ENCODE results near the gene AKAP6. TPM values are rescaled to one million over a fixed set of nuclear protein-coding genes. Genes with fewer than 3 reads are reported as not detected.
"Not testable (repeated sequence)": the region's sequence is repeated elsewhere in the genome, so short reads cannot be mapped to it uniquely, and the experiment has no call there.

AKAP6 gene
- total and polyA plus RNA-seq, 7 donors = 0.60 to 56.2 (median 29.5) TPM; not detected in 1

GRCh38 chr14:32576088-32576795 is 247.1 kb downstream of the AKAP6 start:
- Histone ChIP-seq H3K4me1 (peaks cover 0 to 25% (median 11%) of the 10 kb centered on the region in 4 donors), H3K36me3 (no peaks in the 10 kb centered on the region), H3K27ac (peak overlapping the region in 3 of 4 donors; percentile 7 to 39 (median 38)), H3K4me3 (peak overlapping the region in 3 of 4 donors; percentile 21 to 39 (median 31)), H3K9me3 (no peaks in the 10 kb centered on the region), H3K27me3 (no peaks in the 10 kb centered on the region)
- 7 to 20% methylated on average over 6 of the region's 6 CpGs for WGBS, 2 donors
- intact Hi-C loops (cut with DNase I) = loop anchor here (2.0 to 10.0 kb wide), 7 partner anchors 136 to 1749 kb away; no protein-coding TSS in a partner anchor
- peak; percentile 72 for DNase-seq
- TF ChIP-seq POLR2A (IDR thresholded peaks at IDR 0.05) (no peak), POLR2AphosphoS5 (IDR thresholded peaks at IDR 0.05) (peak in 1 of 4 donors; percentile 26), CTCF (IDR thresholded peaks at IDR 0.05) (peak; percentile 84 to 94 (median 89))

- Histone ChIP-seq H3K27ac (peak overlapping the region in 1 of 4 donors; percentile 39), H3K36me3 (no peaks in the 10 kb centered on the region), H3K9me3 (no peaks in the 10 kb centered on the region), H3K4me1 (peaks cover 0 to 25% (median 11%) of the 10 kb centered on the region in 4 donors), H3K4me3 (no peak overlapping the region), H3K27me3 (no peaks in the 10 kb centered on the region)
- WGBS, 2 donors = 92 to 94% methylated on average over 2 of the region's 2 CpGs
- DNase-seq = no peak
- TF ChIP-seq POLR2AphosphoS5 (IDR thresholded peaks at IDR 0.05) = no peak
- no peak for TF ChIP-seq POLR2A (IDR thresholded peaks at IDR 0.05)
- no peak for TF ChIP-seq CTCF (IDR thresholded peaks at IDR 0.05)
- no peak for TF ChIP-seq EP300 (IDR thresholded peaks at IDR 0.05)
- intact Hi-C loops (cut with DNase I) = loop anchor here (2.0 to 10.0 kb wide), 7 partner anchors 135 to 1748 kb away; no protein-coding TSS in a partner anchor
Observed at GRCh38 chr14:32576977-32577376, 247.9 kb downstream of the AKAP6 start.

- Histone ChIP-seq H3K9me3 (no peaks in the 10 kb centered on the region), H3K36me3 (no peaks in the 10 kb centered on the region), H3K27me3 (no peaks in the 10 kb centered on the region), H3K4me1 (peaks cover 0 to 18% (median 7%) of the 10 kb centered on the region in 4 donors), H3K27ac (no peak overlapping the region), H3K4me3 (no peak overlapping the region)
- TF ChIP-seq POLR2A (IDR thresholded peaks at IDR 0.05) (no peak), EP300 (IDR thresholded peaks at IDR 0.05) (no peak), POLR2AphosphoS5 (IDR thresholded peaks at IDR 0.05) (no peak), CTCF (IDR thresholded peaks at IDR 0.05) (no peak)
- intact Hi-C loops (cut with DNase I) = loop anchor here (5.0 to 10.0 kb wide), 6 partner anchors 134 to 1747 kb away; no protein-coding TSS in a partner anchor
- 52 to 59% methylated on average over 1 of the region's 1 CpG for WGBS, 2 donors
- DNase-seq = no peak
Observed at GRCh38 chr14:32578181-32578580, 249.1 kb downstream of the AKAP6 start.

GRCh38 chr14:32583427-32583826 is 254.3 kb downstream of the AKAP6 start:
- WGBS, 2 donors = 92 to 93% methylated on average over 12 of the region's 13 CpGs
- intact Hi-C loops (cut with DNase I); H3K27ac ChIP-seq: not testable (repeated sequence)

GRCh38 chr14:32584079-32584478 is 255.0 kb downstream of the AKAP6 start:
- H3K4me1 ChIP-seq = no peaks in the 10 kb centered on the region
- no peak for TF ChIP-seq EP300 (IDR thresholded peaks at IDR 0.05)
- no peak for TF ChIP-seq CTCF (IDR thresholded peaks at IDR 0.05)
- TF ChIP-seq POLR2A (IDR thresholded peaks at IDR 0.05) = no peak
- TF ChIP-seq POLR2AphosphoS5 (IDR thresholded peaks at IDR 0.05) = no peak
- peaks cover 0 to 2% (median 0%) of the 10 kb centered on the region in 4 donors for H3K9me3 ChIP-seq
- no peaks in the 10 kb centered on the region for H3K36me3 ChIP-seq
- no peak overlapping the region for H3K4me3 ChIP-seq
- no peak for DNase-seq
- H3K27ac ChIP-seq = no peak overlapping the region
- no peaks in the 10 kb centered on the region for H3K27me3 ChIP-seq
- 96% methylated on average over 5 of the region's 5 CpGs for WGBS, 2 donors
- intact Hi-C loops (cut with DNase I) = no loop called here

More at GRCh38 chr14:32583427-32583826, 254.3 kb downstream of the AKAP6 start:
- H3K36me3 ChIP-seq, H3K4me3 ChIP-seq, H3K27me3 ChIP-seq, DNase-seq, H3K4me1 ChIP-seq, H3K9me3 ChIP-seq: not testable (repeated sequence)
